Inferior parietal cortex (tissue), 1 donor: Measurements from ENCODE around the gene NF2.

Experiments used
- DNase-seq: peaks from one replicate; pipeline ENCODE4 v3.0.0-alpha.2; 2016; ENCODE audit errors: extremely low spot score

Gene NF2

GRCh38 chr22:29744902-29745301, 141.5 kb downstream of the NF2 start:
- DNase-seq: no peak

GRCh38 chr22:29747832-29748231, 144.4 kb downstream of the NF2 start:
- no peak for DNase-seq
